Heart left ventricle (tissue), 16 donors: ENCODE results near the gene COMP. TPM values are rescaled to one million over a fixed set of nuclear protein-coding genes. Genes with fewer than 3 reads are reported as not detected.
"Not testable (repeated sequence)": the region's sequence is repeated elsewhere in the genome, so short reads cannot be mapped to it uniquely, and the experiment has no call there.

Experiments used
- ATAC-seq, 4 donors: fragments of 200-7000 bp; cut with Tn5 transposase; one replicate each; pipeline ENCODE4 v1.9.1; 2020 to 2022; ENCODE audit warnings: moderate library complexity in 4 of 4, mild to moderate bottlenecking in 3 of 4, moderate number of reproducible peaks in 1 of 4
- DNase-seq, 5 donors: peaks; one replicate each; pipeline ENCODE4 v3.0.0-alpha.2; 2020
- H3K27ac ChIP-seq, 12 donors: fragments of 200-600 bp; sonication (generic) in 4 of 12; one replicate each; pipeline versions ENCODE4 v1.5.0 to v1.8.0; 2016 to 2022; ENCODE audit warnings: mild to moderate bottlenecking in 2 of 12
- H3K27me3 ChIP-seq, 9 donors: fragments of 200-600 bp; sonication (generic) in 2 of 9; one replicate each; pipeline versions ENCODE4 v1.5.1 to v1.8.0; 2016 to 2022; ENCODE audit warnings: mild to moderate bottlenecking in 3 of 9
- H3K36me3 ChIP-seq, 9 donors: fragments of 200-600 bp; sonication (generic) in 2 of 9; one replicate each; pipeline versions ENCODE4 v1.5.0 to v1.8.0; 2018 to 2022; ENCODE audit warnings: mild to moderate bottlenecking in 2 of 9
- H3K4me1 ChIP-seq, 12 donors: fragments of 200-600 bp; sonication (generic) in 4 of 12; one replicate each; pipeline versions ENCODE4 v1.5.0 to v1.8.0; 2016 to 2022; ENCODE audit warnings: mild to moderate bottlenecking in 3 of 12
- H3K4me3 ChIP-seq, 12 donors: fragments of 200-600 bp; sonication (generic) in 4 of 12; one replicate each; pipeline versions ENCODE4 v1.5.0 to v1.8.0; 2017 to 2022; ENCODE audit warnings: mild to moderate bottlenecking in 9 of 12, moderate library complexity in 4 of 12
- H3K9me3 ChIP-seq, 12 donors: fragments of 200-600 bp; sonication (generic) in 4 of 12; one replicate each; pipeline versions ENCODE4 v1.5.0 to v1.8.0; 2016 to 2022; ENCODE audit warnings: mild to moderate bottlenecking in 1 of 12
- POLR2A ChIP-seq, 2 donors: fragments of 450-650 bp; IDR thresholded peaks; one replicate each; pipeline ENCODE4 v1.6.1; 2017; ENCODE audit warnings: antibody characterized with exemption in 2 of 2, mild to moderate bottlenecking in 2 of 2, moderate library complexity in 2 of 2
- WGBS, 4 donors: extraction: QIAGEN DNeasy Blood & Tissue Kit in 2 of 4; methylation state at CpG; one replicate each; pipeline versions ENCODE4 v1.1.5 to v1.1.7; 2013 to 2018; 5-methylcytosine and 5-hydroxymethylcytosine counted together
- intact Hi-C, 10 donors: fragments of 100-400 bp; cut with DNase I; formaldehyde crosslinking; loops; one replicate each; pipeline versions ENCODE4 v1.11.1 to v1.14.2; 2022
- polyA plus RNA-seq, 2 donors: library from polyadenylated mRNA; stranded (reverse); fragments of 200-250 nt; gene quantifications; one replicate each; pipeline ENCODE4 v1.2.3, GENCODE V29; 2013
- total RNA-seq, 9 donors: library from RNA; depleted of rRNA in 2 of 9; stranded (reverse); fragments of >200 nt in 2 of 9; fragmentation: NEBNext Ultra II Directional in 3 of 9; extraction: Animal tissue kit (Norgen Biotek cat#: 25700) in 3 of 9; gene quantifications; one replicate each; pipeline versions ENCODE4 v1.1.0 to v1.2.4, GENCODE V29; 2016 to 2023
- TF ChIP-seq, protein P1 (sequence below), 12 donors: fragments of 200-600 bp; sonication (generic) in 4 of 12; IDR thresholded peaks; one replicate each; pipeline versions ENCODE4 v1.5.0 to v1.8.0; 2018 to 2022; ENCODE audit warnings: antibody characterized with exemption in 12 of 12, mild to moderate bottlenecking in 5 of 12
- donor health status: ischemic (EF 13 %, LVEDD 7.1; RV severe dilation, severe dysfunction).
- donor health status: healthy with polysubstance abuse.
- donor health status: DM: no; HTN: yes; CAD: no.
- donor health status: DM: no; HTN: no; CAD: no.
- donor health status: ischemic (EF 25% LVEDD 6.9; RV normal size, moderate dysfunction).
- donor health status: ischemic (EF 25% LVEDD 5.7; RV mildly dilated, moderate dysfunction).
- donor health status: healthy.
- donor health status: DM: yes; HTN: yes; CAD: no.
- donor health status: ischemic (EF 35%, LVEDD 5.7; RV mildly dilated, moderate dysfunction).
- donor health status: nonischemic (EF 11% LVEDD 7.7; RV severe dilation, severe dysfunction).
- donor health status: DM: yes; HTN: yes; CAD: no.
- donor health status: PGD.
- donor health status: ischemic (EF 29% LVEDD 5.4; RV normal size, mild dysfunction).
- donor health status: nonischemic (EF 23%, LVEDD 6.1; RV moderate dilation, normal function).

The COMP gene
- total and polyA plus RNA-seq, 11 donors = 0.11 to 2.7 (median 0.46) TPM; not detected in 1

DNA sequence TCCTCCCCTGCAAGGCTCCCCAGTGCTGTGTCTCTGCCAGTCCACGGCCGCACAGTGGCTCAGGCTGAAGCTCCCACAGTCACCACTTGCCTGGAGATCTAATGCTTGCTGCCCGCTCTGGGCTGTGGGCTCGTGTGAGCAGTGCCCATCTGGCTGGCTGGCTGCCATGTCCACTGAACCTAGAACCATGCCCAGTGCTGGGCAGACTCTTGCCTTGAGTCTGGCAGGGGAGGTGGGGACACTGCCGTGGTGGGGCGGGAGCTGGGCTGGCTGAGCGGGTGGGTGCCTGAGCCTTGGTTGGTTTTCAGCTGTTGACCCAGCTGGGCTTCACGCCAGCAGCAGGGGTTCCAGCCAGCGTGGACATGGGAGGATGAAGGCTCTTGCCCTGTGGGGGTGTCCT, 55.4 kb downstream of the COMP start:
- ATAC-seq (no peak), DNase-seq (no peak)
- TF ChIP-seq, protein P1, sequence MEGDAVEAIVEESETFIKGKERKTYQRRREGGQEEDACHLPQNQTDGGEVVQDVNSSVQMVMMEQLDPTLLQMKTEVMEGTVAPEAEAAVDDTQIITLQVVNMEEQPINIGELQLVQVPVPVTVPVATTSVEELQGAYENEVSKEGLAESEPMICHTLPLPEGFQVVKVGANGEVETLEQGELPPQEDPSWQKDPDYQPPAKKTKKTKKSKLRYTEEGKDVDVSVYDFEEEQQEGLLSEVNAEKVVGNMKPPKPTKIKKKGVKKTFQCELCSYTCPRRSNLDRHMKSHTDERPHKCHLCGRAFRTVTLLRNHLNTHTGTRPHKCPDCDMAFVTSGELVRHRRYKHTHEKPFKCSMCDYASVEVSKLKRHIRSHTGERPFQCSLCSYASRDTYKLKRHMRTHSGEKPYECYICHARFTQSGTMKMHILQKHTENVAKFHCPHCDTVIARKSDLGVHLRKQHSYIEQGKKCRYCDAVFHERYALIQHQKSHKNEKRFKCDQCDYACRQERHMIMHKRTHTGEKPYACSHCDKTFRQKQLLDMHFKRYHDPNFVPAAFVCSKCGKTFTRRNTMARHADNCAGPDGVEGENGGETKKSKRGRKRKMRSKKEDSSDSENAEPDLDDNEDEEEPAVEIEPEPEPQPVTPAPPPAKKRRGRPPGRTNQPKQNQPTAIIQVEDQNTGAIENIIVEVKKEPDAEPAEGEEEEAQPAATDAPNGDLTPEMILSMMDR (IDR thresholded peaks at IDR 0.05) = no peak
- no peak for TF ChIP-seq POLR2A (IDR thresholded peaks at IDR 0.05)
- intact Hi-C loops = no loop called here
- Histone ChIP-seq H3K4me3 (no peak overlapping the region), H3K27ac (no peak overlapping the region), H3K36me3 (no peaks in the 10 kb centered on the region), H3K9me3 (no peaks in the 10 kb centered on the region), H3K4me1 (peaks cover 3 to 17% (median 11%) of the 10 kb centered on the region in 12 donors), H3K27me3 (no peaks in the 10 kb centered on the region)
- 80 to 99% (median 89%) methylated on average over 7 to 9 of the region's 9 CpGs for WGBS, 4 donors

DNA sequence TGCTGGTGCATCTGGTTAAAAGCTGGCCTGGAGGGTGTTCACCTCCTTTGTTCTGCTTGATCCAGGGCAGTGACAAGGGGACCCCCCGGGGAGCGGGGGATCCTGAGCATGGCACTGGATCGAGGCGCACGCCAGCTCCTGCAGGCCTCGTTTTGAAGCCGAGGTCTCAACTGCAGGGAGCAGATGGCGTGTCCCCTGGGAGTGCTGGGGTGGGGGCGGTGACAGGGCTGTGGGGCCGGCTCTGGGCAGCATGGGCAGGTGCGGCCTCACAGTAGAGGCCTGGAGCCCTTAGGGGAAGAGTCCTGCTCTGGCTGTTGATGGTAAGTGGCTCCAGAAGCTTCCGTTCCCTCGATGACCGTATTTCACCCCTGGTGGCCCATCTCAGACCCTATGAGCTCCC, 55.8 kb downstream of the COMP start:
- TF ChIP-seq POLR2A (IDR thresholded peaks at IDR 0.05) = no peak
- TF ChIP-seq, protein P1 (IDR thresholded peaks at IDR 0.05) = no peak
- ATAC-seq (no peak), DNase-seq (no peak)
- H3K4me1 ChIP-seq = peaks cover 3 to 15% (median 11%) of the 10 kb centered on the region in 12 donors
- H3K36me3 ChIP-seq = no peaks in the 10 kb centered on the region
- intact Hi-C loops = no loop called here
- H3K27ac ChIP-seq = no peak overlapping the region
- no peaks in the 10 kb centered on the region for H3K9me3 ChIP-seq
- H3K4me3 ChIP-seq = no peak overlapping the region
- 90 to 97% (median 95%) methylated on average over 8 to 14 of the region's 14 CpGs for WGBS, 4 donors
- no peaks in the 10 kb centered on the region for H3K27me3 ChIP-seq

DNA sequence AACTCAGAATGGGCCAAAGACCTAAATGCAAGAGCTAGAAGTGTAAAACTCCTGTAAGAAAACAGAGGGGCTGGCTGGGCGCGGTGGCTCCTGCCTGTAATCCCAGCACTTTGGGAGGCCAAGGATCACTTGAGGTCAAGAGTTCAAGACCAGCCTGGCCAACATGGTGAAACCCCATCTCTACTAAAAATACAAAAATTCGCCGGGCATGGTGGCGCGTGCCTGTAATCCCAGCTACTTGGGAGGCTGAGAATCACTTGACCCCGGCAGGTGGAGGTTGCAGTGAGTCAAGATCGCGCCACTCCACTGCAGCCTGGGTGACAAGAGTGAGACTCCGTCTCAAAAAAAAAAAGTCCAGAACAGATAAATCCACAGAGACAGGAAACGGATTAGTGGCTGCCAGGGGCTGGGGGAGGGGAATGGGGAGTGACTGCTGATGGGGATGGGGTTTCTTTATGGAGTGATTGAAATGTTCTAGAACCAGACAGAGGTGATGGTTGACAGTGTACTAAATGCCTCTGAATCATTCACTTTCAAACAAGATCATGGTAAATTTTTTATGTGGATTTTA, 57.3 kb downstream of the COMP start:
- DNase-seq = not testable (repeated sequence)

DNA sequence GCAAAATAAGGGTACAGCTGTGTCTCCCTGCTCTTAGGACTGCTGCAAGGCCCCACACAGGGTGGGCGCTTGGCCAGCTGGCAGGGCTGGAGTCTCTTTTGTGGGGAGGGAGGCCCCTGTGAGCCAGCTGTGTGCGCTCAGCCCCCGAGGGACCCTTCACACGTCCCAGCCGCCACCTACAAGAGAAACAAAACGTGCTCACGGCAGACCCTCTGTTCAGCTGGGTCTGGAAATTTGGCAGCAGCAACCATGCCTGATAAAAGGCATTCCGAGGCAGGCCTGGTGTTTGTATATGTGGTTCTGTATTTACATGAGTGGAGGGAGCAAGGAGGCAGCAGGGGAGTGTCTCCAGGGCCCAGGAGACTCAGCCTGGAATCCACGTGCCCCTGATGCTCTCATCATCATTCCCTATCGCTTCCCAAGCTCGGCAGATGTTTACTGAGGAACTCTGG, 57.9 kb downstream of the COMP start:
- intact Hi-C loops = no loop called here
- H3K9me3 ChIP-seq = no peaks in the 10 kb centered on the region
- peaks cover 3 to 15% (median 11%) of the 10 kb centered on the region in 12 donors for H3K4me1 ChIP-seq
- 20 to 30% (median 29%) methylated on average over 11 of the region's 11 CpGs for WGBS, 4 donors
- TF ChIP-seq POLR2A (IDR thresholded peaks at IDR 0.05) = no peak
- TF ChIP-seq, protein P1 (IDR thresholded peaks at IDR 0.05) = no peak
- H3K4me3 ChIP-seq = no peak overlapping the region
- no peaks in the 10 kb centered on the region for H3K27me3 ChIP-seq
- DNase-seq (peak in 4 of 5 donors; percentile 30 to 73 (median 58)), ATAC-seq (peak; percentile 32 to 65 (median 46))
- peak overlapping the region in 2 of 12 donors; percentile 24 to 67 for H3K27ac ChIP-seq
- no peaks in the 10 kb centered on the region for H3K36me3 ChIP-seq

More for the DNA sequence above, 57.3 kb downstream of the COMP start:
- H3K4me3 ChIP-seq, H3K9me3 ChIP-seq, H3K36me3 ChIP-seq, intact Hi-C loops, ATAC-seq, H3K27me3 ChIP-seq: not testable (repeated sequence)
- H3K27ac ChIP-seq = peak overlapping the region in 2 of 12 donors; percentile 24 to 67
- H3K4me1 ChIP-seq = peaks cover 3 to 15% (median 11%) of the 10 kb centered on the region in 12 donors
- 88 to 91% (median 89%) methylated on average over 11 of the region's 11 CpGs for WGBS, 4 donors

Other genes starting within 250 kb of the COMP start
- 100 to 1,000 TPM; 136 to 353 (median 157) TPM for gene FKBP8, start 247.7 kb downstream of the COMP start, total RNA-seq
- 100 to 1,000 TPM; 142 to 270 TPM for gene FKBP8, start 247.7 kb downstream of the COMP start, polyA plus RNA-seq
- 100 to 1,000 TPM in 1 of 9 donors, 10 to 100 TPM in 8; 36.1 to 116 (median 46.7) TPM for gene KXD1, start 233.4 kb downstream of the COMP start, total RNA-seq
- gene KXD1, start 233.4 kb downstream of the COMP start, polyA plus RNA-seq = 100 to 1,000 TPM in 1 of 2 donors, 10 to 100 TPM in 1; 36.9 to 106 TPM
- 100 to 1,000 TPM; 336 to 944 (median 761) TPM for gene UBA52, start 219.4 kb downstream of the COMP start, total RNA-seq
- gene UBA52, start 219.4 kb downstream of the COMP start, polyA plus RNA-seq = 100 to 1,000 TPM; 675 to 716 TPM
- gene REX1BD, start 202.5 kb downstream of the COMP start, total RNA-seq = 100 to 1,000 TPM in 2 of 9 donors, 10 to 100 TPM in 7; 42.9 to 205 (median 68.2) TPM
- gene REX1BD, start 202.5 kb downstream of the COMP start, polyA plus RNA-seq = 100 to 1,000 TPM in 1 of 2 donors, 10 to 100 TPM in 1; 46.8 to 101 TPM
- 10 to 100 TPM in 4 of 9 donors, 1 to 10 TPM in 5; 2.8 to 60.5 (median 9.9) TPM for gene CRLF1, start 184.5 kb downstream of the COMP start, total RNA-seq
- 10 to 100 TPM; 50.2 to 64.0 TPM for gene CRLF1, start 184.5 kb downstream of the COMP start, polyA plus RNA-seq
- gene TMEM59L, start 178.4 kb downstream of the COMP start, total RNA-seq = 1 to 10 TPM in 5 of 9 donors, under 1 TPM in 4; 0.50 to 4.6 (median 1.1) TPM
- 1 to 10 TPM; 1.5 to 5.1 TPM for gene TMEM59L, start 178.4 kb downstream of the COMP start, polyA plus RNA-seq
- gene KLHL26, start 154.3 kb downstream of the COMP start, total RNA-seq = 10 to 100 TPM in 1 of 9 donors, 1 to 10 TPM in 8; 4.6 to 11.4 (median 6.8) TPM
- 1 to 10 TPM; 2.8 to 4.9 TPM for gene KLHL26, start 154.3 kb downstream of the COMP start, polyA plus RNA-seq
- 10 to 100 TPM in 2 of 9 donors, 1 to 10 TPM in 7; 3.8 to 10.2 (median 8.2) TPM for gene CRTC1, start 107.6 kb downstream of the COMP start, total RNA-seq
- gene CRTC1, start 107.6 kb downstream of the COMP start, polyA plus RNA-seq = 1 to 10 TPM; 4.4 to 6.4 TPM
- 10 to 100 TPM; 27.5 to 84.4 (median 40.2) TPM for gene UPF1, start 40.7 kb upstream of the COMP start, total RNA-seq
- 10 to 100 TPM; 33.4 to 34.3 TPM for gene UPF1, start 40.7 kb upstream of the COMP start, polyA plus RNA-seq
- gene CERS1, start 104.9 kb upstream of the COMP start, total RNA-seq = 1 to 10 TPM in 4 of 9 donors, under 1 TPM in 5; 0.21 to 2.1 (median 0.72) TPM
- under 1 TPM; 0.27 to 0.40 TPM for gene CERS1, start 104.9 kb upstream of the COMP start, polyA plus RNA-seq
- 100 to 1,000 TPM in 8 of 9 donors, 10 to 100 TPM in 1; 94.0 to 241 (median 123) TPM for gene COPE, start 128.1 kb upstream of the COMP start, total RNA-seq
- gene COPE, start 128.1 kb upstream of the COMP start, polyA plus RNA-seq = 100 to 1,000 TPM; 172 to 216 TPM
- 10 to 100 TPM; 14.3 to 49.9 (median 25.9) TPM for gene DDX49, start 128.4 kb upstream of the COMP start, total RNA-seq
- 10 to 100 TPM; 41.2 to 56.9 TPM for gene DDX49, start 128.4 kb upstream of the COMP start, polyA plus RNA-seq
- 10 to 100 TPM; 13.6 to 36.8 (median 16.4) TPM for gene HOMER3, start 149.9 kb upstream of the COMP start, total RNA-seq
- 10 to 100 TPM; 27.4 to 32.4 TPM for gene HOMER3, start 149.9 kb upstream of the COMP start, polyA plus RNA-seq
- 10 to 100 TPM; 36.1 to 76.5 (median 59.4) TPM for gene SUGP2, start 242.2 kb upstream of the COMP start, total RNA-seq
- 10 to 100 TPM; 36.8 to 47.8 TPM for gene SUGP2, start 242.2 kb upstream of the COMP start, polyA plus RNA-seq
- gene ARMC6, start 242.3 kb upstream of the COMP start, total RNA-seq = 10 to 100 TPM in 8 of 9 donors, 1 to 10 TPM in 1; 9.9 to 23.6 (median 18.0) TPM
- 10 to 100 TPM; 22.4 to 24.7 TPM for gene ARMC6, start 242.3 kb upstream of the COMP start, polyA plus RNA-seq